Stimulated activated CD4-positive, alpha-beta T cell treated with anti-CD3 and anti-CD28 coated beads, Interleukin-2, amount 100 ng/mL, for 48 hours (primary cell): Measurements from ENCODE around the gene ILK.

Experiments
- DNase-seq, 2 donors: peaks; one replicate each; pipeline ENCODE4 v3.0.0-alpha.2; 2020

ILK gene

GRCh38 chr11:6607190-6607795 lies 3.7 kb downstream of the ILK start:
- DNase-seq: no peak

GRCh38 chr11:6608011-6608410 lies 4.4 kb downstream of the ILK start:
- no peak for DNase-seq

GRCh38 chr11:6608726-6609501 lies 5.3 kb downstream of the ILK start:
- no peak for DNase-seq

GRCh38 chr11:6609502-6610015 lies 6.0 kb downstream of the ILK start:
- no peak for DNase-seq

GRCh38 chr11:6610591-6610990 lies 7.0 kb downstream of the ILK start:
- DNase-seq: no peak

- peak in 1 of 2 donors; percentile 20 for DNase-seq
Measured at GRCh38 chr11:6611092-6611962, 7.8 kb downstream of the ILK start.

GRCh38 chr11:6611963-6612212 lies 8.3 kb downstream of the ILK start:
- no peak for DNase-seq

GRCh38 chr11:6612213-6613041 lies 8.9 kb downstream of the ILK start, which contains the start of gene TAF10:
TAF10 (minus strand) TSS chr11:6612216; CDS start chr11:6612189, 27 bp downstream.
- DNase-seq: peak; percentile 91 to 95

- no peak for DNase-seq
Measured at GRCh38 chr11:6613496-6613895, 9.9 kb downstream of the ILK start.

- no peak for DNase-seq
Measured at GRCh38 chr11:6614446-6614845, 10.9 kb downstream of the ILK start.

GRCh38 chr11:6615046-6615445 lies 11.5 kb downstream of the ILK start:
- no peak for DNase-seq

- DNase-seq: no peak
Measured at GRCh38 chr11:6615882-6616585, 12.5 kb downstream of the ILK start.

GRCh38 chr11:6616596-6617250 lies 13.1 kb downstream of the ILK start:
- no peak for DNase-seq

GRCh38 chr11:6617315-6617781 lies 13.8 kb downstream of the ILK start:
- DNase-seq: no peak

GRCh38 chr11:6618117-6619003 lies 14.8 kb downstream of the ILK start:
- peak; percentile 33 to 35 for DNase-seq

GRCh38 chr11:6619004-6619745 lies 15.6 kb downstream of the ILK start, which contains the start of gene TPP1:
TPP1 (minus strand) TSS chr11:6619422; CDS start chr11:6619400, 22 bp downstream.
- peak; percentile 76 to 84 for DNase-seq

- no peak for DNase-seq
Measured at GRCh38 chr11:6620636-6621035, 17.1 kb downstream of the ILK start.

GRCh38 chr11:6621711-6622211 lies 18.2 kb downstream of the ILK start:
- no peak for DNase-seq
